Body of pancreas (tissue), 4 donors: ENCODE measurements around the gene TEX48.

Experiments
- POLR2A ChIP-seq, 3 donors: fragments of 450-650 bp; IDR thresholded peaks; one replicate each; pipeline ENCODE4 v1.6.1; 2016; ENCODE audit warnings: antibody characterized with exemption in 3 of 3, mild to moderate bottlenecking in 2 of 3
- TF ChIP-seq, protein P1 (sequence below), 7 experiments: fragments of 450-650 bp in 4 of 7; fragments of 200-600 bp in 3 of 7; sonication (generic) in 3 of 7; IDR thresholded peaks; one replicate each; pipeline ENCODE4 v1.5.1; 2016 to 2019; ENCODE audit warnings: antibody characterized with exemption in 7 of 7

DNA sequence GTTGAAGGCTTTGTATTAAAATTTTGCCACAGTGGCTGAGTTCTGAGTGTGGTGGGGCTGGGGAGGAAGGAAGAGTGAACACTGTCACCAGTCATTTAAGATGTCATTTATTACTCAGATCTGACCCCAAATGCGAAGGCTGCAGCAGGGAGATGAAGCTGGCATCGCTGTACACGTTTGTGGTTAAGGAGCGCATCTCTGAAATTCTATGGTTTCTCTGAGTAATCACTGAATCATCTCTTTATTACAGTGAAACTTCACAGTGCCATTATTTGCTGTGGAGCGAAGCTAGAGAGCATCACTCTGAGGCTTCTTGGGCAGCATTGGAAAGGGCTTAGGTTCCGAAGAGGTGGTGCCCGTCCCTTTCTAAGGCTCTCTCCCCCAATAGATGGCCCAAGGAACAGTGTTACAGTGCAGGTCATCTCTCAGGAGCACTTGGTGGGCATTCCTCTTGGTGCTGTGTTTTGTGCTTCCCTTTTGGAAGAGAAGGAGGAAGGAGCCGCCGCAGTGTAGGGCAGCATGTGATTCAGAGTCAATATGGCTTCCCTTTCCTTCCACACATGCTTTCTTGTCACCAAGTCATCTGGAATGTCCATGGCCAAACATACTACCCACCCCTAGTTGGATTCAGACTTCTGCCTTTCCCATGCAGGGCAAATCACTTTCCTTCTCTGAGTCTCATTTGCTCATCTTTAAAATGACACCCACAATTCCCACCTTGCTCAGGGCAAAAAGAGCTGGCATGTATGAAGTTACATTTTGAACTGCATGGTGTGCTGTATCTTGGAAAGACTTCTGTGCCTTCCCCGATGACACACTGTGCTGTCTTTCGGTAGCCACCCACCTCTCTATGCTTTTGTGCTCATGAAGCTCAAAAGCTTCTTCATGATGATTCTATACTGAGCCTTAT is 9.3 kb upstream of the TEX48 start:
- no peak for TF ChIP-seq POLR2A (IDR thresholded peaks at IDR 0.05)
- TF ChIP-seq, protein P1, sequence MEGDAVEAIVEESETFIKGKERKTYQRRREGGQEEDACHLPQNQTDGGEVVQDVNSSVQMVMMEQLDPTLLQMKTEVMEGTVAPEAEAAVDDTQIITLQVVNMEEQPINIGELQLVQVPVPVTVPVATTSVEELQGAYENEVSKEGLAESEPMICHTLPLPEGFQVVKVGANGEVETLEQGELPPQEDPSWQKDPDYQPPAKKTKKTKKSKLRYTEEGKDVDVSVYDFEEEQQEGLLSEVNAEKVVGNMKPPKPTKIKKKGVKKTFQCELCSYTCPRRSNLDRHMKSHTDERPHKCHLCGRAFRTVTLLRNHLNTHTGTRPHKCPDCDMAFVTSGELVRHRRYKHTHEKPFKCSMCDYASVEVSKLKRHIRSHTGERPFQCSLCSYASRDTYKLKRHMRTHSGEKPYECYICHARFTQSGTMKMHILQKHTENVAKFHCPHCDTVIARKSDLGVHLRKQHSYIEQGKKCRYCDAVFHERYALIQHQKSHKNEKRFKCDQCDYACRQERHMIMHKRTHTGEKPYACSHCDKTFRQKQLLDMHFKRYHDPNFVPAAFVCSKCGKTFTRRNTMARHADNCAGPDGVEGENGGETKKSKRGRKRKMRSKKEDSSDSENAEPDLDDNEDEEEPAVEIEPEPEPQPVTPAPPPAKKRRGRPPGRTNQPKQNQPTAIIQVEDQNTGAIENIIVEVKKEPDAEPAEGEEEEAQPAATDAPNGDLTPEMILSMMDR (IDR thresholded peaks at IDR 0.05) = no peak
